Muscle layer of duodenum (tissue), 2 donors: ENCODE results near the gene CORO1C.

Experiments used
- H3K27ac ChIP-seq: one replicate; pipeline ENCODE4 v1.7.0; 2013; ENCODE audit warnings: mild to moderate bottlenecking, low read length
- H3K27me3 ChIP-seq: one replicate; pipeline ENCODE4 v1.7.0; 2013; ENCODE audit warnings: low read depth, mild to moderate bottlenecking, control low read depth, low read length
- H3K36me3 ChIP-seq, 2 donors: one replicate each; pipeline ENCODE4 v1.7.0; 2013; ENCODE audit warnings: low read length in 2 of 2, control low read depth in 1 of 2, mild to moderate bottlenecking in 1 of 2; ENCODE audit not compliant: insufficient read depth in 2 of 2, control insufficient read depth in 1 of 2
- H3K4me1 ChIP-seq, 2 donors: one replicate each; pipeline ENCODE4 v1.7.0; 2013; ENCODE audit warnings: low read length in 2 of 2, mild to moderate bottlenecking in 2 of 2, control low read depth in 1 of 2, moderate library complexity in 1 of 2; ENCODE audit not compliant: insufficient read depth in 2 of 2, control insufficient read depth in 1 of 2
- H3K4me3 ChIP-seq, 2 donors: one replicate each; pipeline ENCODE4 v1.7.0; 2013; ENCODE audit warnings: low read length in 2 of 2, low read depth in 1 of 2, mild to moderate bottlenecking in 1 of 2
- H3K9me3 ChIP-seq, 2 donors: one replicate each; pipeline ENCODE4 v1.7.0; 2013; ENCODE audit warnings: low read length in 2 of 2, control low read depth in 1 of 2, mild to moderate bottlenecking in 1 of 2; ENCODE audit not compliant: control insufficient read depth in 1 of 2
- donor health status: healthy.

CORO1C gene

GRCh38 chr12:108598553-108599250, 132.6 kb downstream of the CORO1C start:
- Histone ChIP-seq H3K27me3 (no peaks in the 10 kb centered on the region), H3K27ac (peak overlapping the region; percentile 45)

GRCh38 chr12:108597559-108598471, 133.5 kb downstream of the CORO1C start, which contains the start of gene TMEM119:
Gene TMEM119, minus strand, starts transcription at chr12:108598084. Its CDS starts 5,701 bp downstream, at chr12:108592383.
- no peaks in the 10 kb centered on the region for H3K9me3 ChIP-seq
- H3K27ac ChIP-seq: peak within 1 kb of the TSS; percentile 45
- H3K4me1 ChIP-seq: no peaks in the 10 kb centered on the region
- H3K4me3 ChIP-seq: peak within 1 kb of the TSS; percentile 37 to 42
- H3K27me3 ChIP-seq: no peaks in the 10 kb centered on the region
- no peaks in the 10 kb centered on the region for H3K36me3 ChIP-seq

More at GRCh38 chr12:108598553-108599250, 132.6 kb downstream of the CORO1C start:
- Histone ChIP-seq H3K4me1 (no peaks in the 10 kb centered on the region), H3K36me3 (no peaks in the 10 kb centered on the region), H3K9me3 (no peaks in the 10 kb centered on the region), H3K4me3 (no peak overlapping the region)

- Histone ChIP-seq H3K4me1 (no peaks in the 10 kb centered on the region), H3K9me3 (no peaks in the 10 kb centered on the region), H3K27ac (no peak overlapping the region), H3K4me3 (peak overlapping the region; percentile 37 to 42), H3K27me3 (no peaks in the 10 kb centered on the region), H3K36me3 (no peaks in the 10 kb centered on the region)
Measured at GRCh38 chr12:108596854-108597558, 134.3 kb downstream of the CORO1C start.

- Histone ChIP-seq H3K27me3 (no peaks in the 10 kb centered on the region), H3K9me3 (no peaks in the 10 kb centered on the region), H3K4me3 (peak overlapping the region in 1 of 2 donors; percentile 42), H3K27ac (no peak overlapping the region), H3K4me1 (no peaks in the 10 kb centered on the region), H3K36me3 (no peaks in the 10 kb centered on the region)
Measured at GRCh38 chr12:108595711-108596647, 135.3 kb downstream of the CORO1C start.
